OCI-LY1 (cell line): Measurements from ENCODE around the gene TGFBR1.

ENCODE experiments used
- H2AFZ ChIP-seq: fragments of 200-600 bp; sonication (generic), shearing (Covaris generic); 2 replicates; pipeline ENCODE4 v1.6.0; 2014; ENCODE audit warnings: antibody characterized with exemption, mild to moderate bottlenecking, low read length
- H3F3A ChIP-seq: fragments of 200-600 bp; sonication (generic), shearing (Covaris generic); 2 replicates; pipeline ENCODE4 v1.6.0; 2014; ENCODE audit warnings: mild to moderate bottlenecking, antibody characterized with exemption, low read length, moderate library complexity; ENCODE audit not compliant: insufficient read depth
- H3K27ac ChIP-seq: fragments of 200-600 bp; sonication (generic); 2 replicates; pipeline ENCODE4 v1.5.1; 2014; ENCODE audit warnings: low read length, mixed run types, mild to moderate bottlenecking, low read depth; ENCODE audit not compliant: poor library complexity, severe bottlenecking
- H3K27me3 ChIP-seq: fragments of 200-600 bp; sonication (generic); 2 replicates; pipeline ENCODE4 v1.6.0; 2014; ENCODE audit warnings: antibody characterized with exemption, mild to moderate bottlenecking, low read length, moderate library complexity; ENCODE audit not compliant: insufficient read depth
- H3K36me3 ChIP-seq: fragments of 200-600 bp; sonication (generic); 2 replicates; pipeline ENCODE4 v1.6.1; 2014; ENCODE audit warnings: mild to moderate bottlenecking, antibody characterized with exemption, low read length, moderate library complexity, mixed read lengths; ENCODE audit not compliant: insufficient read depth
- H3K4me1 ChIP-seq: fragments of 200-600 bp; sonication (generic); 2 replicates; pipeline ENCODE4 v1.5.1; 2014; ENCODE audit warnings: mild to moderate bottlenecking, low read length, moderate library complexity; ENCODE audit not compliant: insufficient read depth, severe bottlenecking
- H3K4me2 ChIP-seq: fragments of 200-600 bp; sonication (generic), shearing (Covaris generic); 2 replicates; pipeline ENCODE4 v1.6.1; 2014; ENCODE audit warnings: low read length
- H3K4me3 ChIP-seq: fragments of 200-600 bp; sonication (generic); 2 replicates; pipeline ENCODE4 v1.5.1; 2014; ENCODE audit warnings: low read length, low read depth, mild to moderate bottlenecking, mixed read lengths; ENCODE audit not compliant: poor library complexity, severe bottlenecking
- H3K79me2 ChIP-seq: fragments of 200-600 bp; shearing (Covaris generic); 2 replicates; pipeline ENCODE4 v1.6.1; 2016; ENCODE audit warnings: mixed run types, low read length, mixed read lengths; ENCODE audit not compliant: insufficient read depth
- H3K9ac ChIP-seq: fragments of 200-600 bp; sonication (generic), shearing (Covaris generic); 2 replicates; pipeline ENCODE4 v1.6.1; 2014; ENCODE audit warnings: mild to moderate bottlenecking, low read length, mixed read lengths
- H3K9me2 ChIP-seq: fragments of 200-600 bp; sonication (generic), shearing (Covaris generic); 2 replicates; pipeline ENCODE4 v1.6.1; 2014; ENCODE audit warnings: low read depth, mild to moderate bottlenecking, low read length, mixed read lengths
- H3K9me3 ChIP-seq: fragments of 200-600 bp; shearing (Covaris generic); 2 replicates; pipeline ENCODE4 v1.6.1; 2014; ENCODE audit warnings: low read length, mixed read lengths
- H4K20me1 ChIP-seq: fragments of 200-600 bp; sonication (generic), shearing (Covaris generic); 2 replicates; pipeline ENCODE4 v1.6.0; 2016; ENCODE audit warnings: mild to moderate bottlenecking, low read length; ENCODE audit not compliant: insufficient read depth
- EZH2 ChIP-seq: fragments of 200-600 bp; sonication (generic), shearing (Covaris generic); IDR thresholded peaks from 2 replicates; pipeline ENCODE4 v1.8.0; 2017; ENCODE audit warnings: borderline replicate concordance, mixed run types, mild to moderate bottlenecking, antibody characterized with exemption, low read length, moderate library complexity, mixed read lengths
- TF ChIP-seq, protein P1 (sequence below): fragments of 200-600 bp; sonication (generic), shearing (Covaris generic); IDR thresholded peaks from 2 replicates; pipeline ENCODE4 v1.5.1; 2017; ENCODE audit warnings: mild to moderate bottlenecking, antibody characterized with exemption, low read length, moderate library complexity, mixed read lengths

TGFBR1 gene

DNA sequence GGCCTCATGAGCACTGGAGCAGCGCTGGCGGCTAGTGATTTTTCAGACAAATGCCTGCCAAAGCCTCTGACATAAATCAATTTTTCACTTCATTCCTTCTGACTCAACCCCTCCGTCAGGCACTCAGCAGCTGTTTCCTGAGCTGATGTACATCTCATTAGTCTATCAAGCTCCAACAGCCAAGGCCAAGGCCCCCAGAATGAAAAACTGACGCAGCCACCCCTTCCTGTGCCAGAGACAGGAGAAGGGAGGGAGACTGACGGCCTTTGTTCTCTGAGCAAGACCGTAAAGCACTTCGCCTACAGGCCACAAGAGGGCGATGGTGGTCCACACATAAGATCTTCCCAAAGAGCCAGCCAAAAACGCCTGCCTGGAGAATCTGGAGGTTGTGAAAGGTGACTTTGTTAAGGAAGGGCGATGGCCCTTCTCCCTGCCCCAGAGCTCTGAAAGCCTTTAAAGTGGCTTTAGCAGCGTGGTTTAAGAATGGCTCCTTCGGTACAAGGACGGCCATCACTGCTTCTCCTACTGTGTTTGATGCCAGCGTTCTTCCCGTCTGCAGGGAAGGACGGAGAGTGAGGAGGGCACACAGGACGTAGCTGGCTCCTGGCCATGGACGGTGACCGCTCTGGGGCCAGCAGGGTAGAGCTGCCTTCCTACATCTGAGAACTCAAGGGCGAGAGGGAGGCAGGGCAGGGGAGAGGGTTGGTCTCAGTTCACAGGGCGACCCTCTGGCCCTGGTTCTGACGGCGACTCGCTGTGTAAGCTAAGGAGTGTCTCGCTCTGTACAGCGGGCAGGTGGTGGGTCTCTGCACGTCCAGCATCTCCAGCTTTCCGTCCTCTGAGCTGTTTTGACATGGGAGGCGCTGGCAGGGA, 79.8 kb downstream of the TGFBR1 start:
- Histone ChIP-seq H4K20me1 (no peaks in the 10 kb centered on the region), H3F3A (no peaks in the 10 kb centered on the region), H3K79me2 (no peaks in the 10 kb centered on the region), H3K27ac (no peak overlapping the region), H3K9me3 (no peaks in the 10 kb centered on the region), H3K9ac (no peak overlapping the region; the same call in 1 of the 2 replicates), H2AFZ (no peak overlapping the region), H3K9me2 (no peaks in the 10 kb centered on the region), H3K36me3 (no peaks in the 10 kb centered on the region), H3K4me2 (peak overlapping the region; percentile 45), H3K4me1 (peaks cover 28% of the 10 kb centered on the region), H3K4me3 (peak overlapping the region; percentile 31), H3K27me3 (no peaks in the 10 kb centered on the region)
- TF ChIP-seq, protein P1, sequence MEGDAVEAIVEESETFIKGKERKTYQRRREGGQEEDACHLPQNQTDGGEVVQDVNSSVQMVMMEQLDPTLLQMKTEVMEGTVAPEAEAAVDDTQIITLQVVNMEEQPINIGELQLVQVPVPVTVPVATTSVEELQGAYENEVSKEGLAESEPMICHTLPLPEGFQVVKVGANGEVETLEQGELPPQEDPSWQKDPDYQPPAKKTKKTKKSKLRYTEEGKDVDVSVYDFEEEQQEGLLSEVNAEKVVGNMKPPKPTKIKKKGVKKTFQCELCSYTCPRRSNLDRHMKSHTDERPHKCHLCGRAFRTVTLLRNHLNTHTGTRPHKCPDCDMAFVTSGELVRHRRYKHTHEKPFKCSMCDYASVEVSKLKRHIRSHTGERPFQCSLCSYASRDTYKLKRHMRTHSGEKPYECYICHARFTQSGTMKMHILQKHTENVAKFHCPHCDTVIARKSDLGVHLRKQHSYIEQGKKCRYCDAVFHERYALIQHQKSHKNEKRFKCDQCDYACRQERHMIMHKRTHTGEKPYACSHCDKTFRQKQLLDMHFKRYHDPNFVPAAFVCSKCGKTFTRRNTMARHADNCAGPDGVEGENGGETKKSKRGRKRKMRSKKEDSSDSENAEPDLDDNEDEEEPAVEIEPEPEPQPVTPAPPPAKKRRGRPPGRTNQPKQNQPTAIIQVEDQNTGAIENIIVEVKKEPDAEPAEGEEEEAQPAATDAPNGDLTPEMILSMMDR: peak; percentile 97
- no peak for TF ChIP-seq EZH2

DNA sequence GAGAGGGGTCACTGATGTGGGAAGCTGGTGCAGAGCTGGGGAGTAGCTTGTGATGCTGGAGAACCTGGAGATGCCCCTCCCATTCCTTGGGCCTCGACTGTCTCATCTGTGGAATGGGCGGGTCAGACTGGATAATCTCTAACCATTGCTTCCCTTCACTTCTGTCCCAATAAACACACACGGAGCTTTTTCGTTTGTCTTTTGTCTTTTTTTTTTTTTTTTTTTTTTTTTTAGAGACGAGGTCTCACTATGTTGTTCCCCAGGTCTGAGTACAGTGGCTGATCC, 80.4 kb downstream of the TGFBR1 start:
- Histone ChIP-seq H3K4me2 (no peak overlapping the region), H3K27ac (no peak overlapping the region), H3K36me3 (no peaks in the 10 kb centered on the region), H3K4me3 (no peak overlapping the region), H3K9me2 (no peaks in the 10 kb centered on the region), H3F3A (no peaks in the 10 kb centered on the region), H3K27me3 (no peaks in the 10 kb centered on the region), H4K20me1 (no peaks in the 10 kb centered on the region), H3K4me1 (peaks cover 28% of the 10 kb centered on the region), H2AFZ (no peak overlapping the region), H3K9me3 (no peaks in the 10 kb centered on the region), H3K79me2 (no peaks in the 10 kb centered on the region), H3K9ac (no peak overlapping the region)
- TF ChIP-seq EZH2: no peak
- TF ChIP-seq, protein P1: no peak

DNA sequence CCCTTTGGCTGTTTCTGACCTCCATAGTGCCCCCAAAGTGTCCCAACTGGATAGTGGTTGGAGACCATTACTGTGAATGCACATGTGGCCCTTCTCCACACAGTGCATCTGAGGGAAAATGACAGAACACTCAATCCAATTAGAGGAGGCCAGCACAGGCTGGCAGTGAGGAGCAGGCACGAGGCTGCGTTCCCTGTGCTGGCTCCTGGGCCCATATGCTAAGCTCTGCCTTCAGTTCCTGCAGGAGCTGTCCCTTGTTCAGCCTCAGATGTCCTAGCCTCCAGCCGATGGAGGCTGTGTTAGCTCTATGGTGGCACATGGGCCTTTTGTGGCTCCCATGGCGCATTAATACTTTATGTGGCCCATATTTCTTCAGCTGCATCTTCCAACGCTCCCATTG, 81.0 kb downstream of the TGFBR1 start:
- Histone ChIP-seq H3K9ac (no peak overlapping the region), H3K9me2 (no peaks in the 10 kb centered on the region), H3K36me3 (no peaks in the 10 kb centered on the region), H2AFZ (no peak overlapping the region), H4K20me1 (no peaks in the 10 kb centered on the region), H3K27me3 (no peaks in the 10 kb centered on the region), H3F3A (no peaks in the 10 kb centered on the region), H3K4me1 (peaks cover 26% of the 10 kb centered on the region), H3K27ac (no peak overlapping the region), H3K79me2 (no peaks in the 10 kb centered on the region), H3K4me3 (no peak overlapping the region), H3K9me3 (no peaks in the 10 kb centered on the region), H3K4me2 (no peak overlapping the region)
- TF ChIP-seq EZH2: no peak
- TF ChIP-seq, protein P1: no peak
